Measurements from ENCODE around the gene HAUS1.

Gene HAUS1

GRCh38 chr18:46104128-46104911 lies at the start of gene HAUS1:
Gene HAUS1 (plus strand): TSS chr18:46104385. CDS start chr18:46104412, 27 bp downstream.
- Histone ChIP-seq H3K9me3 (no peaks in the 10 kb centered on the region), H3K4me2 (peak within 1 kb of the TSS; percentile 84), H3K9ac (peak within 1 kb of the TSS; percentile 87), H3K36me3 (peaks cover 31% of the 10 kb centered on the region), H3K27ac (peak within 1 kb of the TSS; percentile 88), H3K4me1 (peaks cover 43% of the 10 kb centered on the region), H3K27me3 (no peaks in the 10 kb centered on the region), H3K4me3 (peak within 1 kb of the TSS; percentile 94), H4K20me1 (no peaks in the 10 kb centered on the region)
- TF ChIP-seq Cebpa-rat (IDR thresholded peaks at IDR 0.05), result no peak

- 0 out of 2 replicates have a peak overlapping the region, but pooled peaks have one; percentile 1 for H3K27ac ChIP-seq
- H3K4me1 ChIP-seq, result peaks cover 15% of the 10 kb centered on the region
- H3K9ac ChIP-seq, result peak overlapping the region; percentile 13; the same call in 1 of the 2 replicates
- peak overlapping the region; percentile 54 for H3K4me2 ChIP-seq
- H3K36me3 ChIP-seq, result no peaks in the 10 kb centered on the region
- H4K20me1 ChIP-seq, result no peaks in the 10 kb centered on the region
- no peaks in the 10 kb centered on the region for H3K9me3 ChIP-seq
- TF ChIP-seq Cebpa-rat (IDR thresholded peaks at IDR 0.05), result no peak
- no peaks in the 10 kb centered on the region for H3K27me3 ChIP-seq
- H3K4me3 ChIP-seq, result no peak overlapping the region
Observed at GRCh38 chr18:46054956-46055837, 49.0 kb upstream of the HAUS1 start.

- Histone ChIP-seq H3K36me3 (no peaks in the 10 kb centered on the region), H3K4me2 (peak overlapping the region; percentile 54), H4K20me1 (no peaks in the 10 kb centered on the region), H3K9me3 (no peaks in the 10 kb centered on the region), H3K4me3 (no peak overlapping the region), H3K4me1 (peaks cover 15% of the 10 kb centered on the region), H3K9ac (peak overlapping the region; percentile 13; the same call in 1 of the 2 replicates), H3K27ac (0 out of 2 replicates have a peak overlapping the region, but pooled peaks have one; percentile 1), H3K27me3 (no peaks in the 10 kb centered on the region)
- TF ChIP-seq Cebpa-rat (IDR thresholded peaks at IDR 0.05), result no peak
Observed at GRCh38 chr18:46055838-46056230, 48.4 kb upstream of the HAUS1 start.

GRCh38 chr18:46060359-46060841 lies 43.8 kb upstream of the HAUS1 start:
- no peak overlapping the region for H3K4me3 ChIP-seq
- H3K9me3 ChIP-seq, result no peaks in the 10 kb centered on the region
- no peak overlapping the region for H3K4me2 ChIP-seq
- H3K9ac ChIP-seq, result no peak overlapping the region
- H4K20me1 ChIP-seq, result no peaks in the 10 kb centered on the region
- TF ChIP-seq Cebpa-rat (IDR thresholded peaks at IDR 0.05), result no peak
- no peaks in the 10 kb centered on the region for H3K36me3 ChIP-seq
- peaks cover 10% of the 10 kb centered on the region for H3K4me1 ChIP-seq
- H3K27me3 ChIP-seq, result no peaks in the 10 kb centered on the region
- H3K27ac ChIP-seq, result no peak overlapping the region

GRCh38 chr18:46061387-46061786 lies 42.8 kb upstream of the HAUS1 start:
- Histone ChIP-seq H3K4me3 (no peak overlapping the region), H3K27me3 (no peaks in the 10 kb centered on the region), H3K9me3 (no peaks in the 10 kb centered on the region), H3K4me2 (no peak overlapping the region), H3K36me3 (no peaks in the 10 kb centered on the region), H3K4me1 (peaks cover under 1% of the 10 kb centered on the region; the same call in 1 of the 2 replicates), H3K9ac (no peak overlapping the region), H4K20me1 (no peaks in the 10 kb centered on the region), H3K27ac (no peak overlapping the region)
- TF ChIP-seq Cebpa-rat (IDR thresholded peaks at IDR 0.05), result no peak

GRCh38 chr18:46061796-46062195 lies 42.4 kb upstream of the HAUS1 start:
- Histone ChIP-seq H3K4me2 (no peak overlapping the region), H3K27ac (no peak overlapping the region), H4K20me1 (no peaks in the 10 kb centered on the region), H3K27me3 (no peaks in the 10 kb centered on the region), H3K4me3 (no peak overlapping the region), H3K9ac (no peak overlapping the region), H3K36me3 (no peaks in the 10 kb centered on the region), H3K9me3 (no peaks in the 10 kb centered on the region), H3K4me1 (no peaks in the 10 kb centered on the region)
- no peak for TF ChIP-seq Cebpa-rat (IDR thresholded peaks at IDR 0.05)

GRCh38 chr18:46062781-46063180 lies 41.4 kb upstream of the HAUS1 start:
- Histone ChIP-seq H3K9ac (no peak overlapping the region), H3K27me3 (no peaks in the 10 kb centered on the region), H3K4me2 (no peak overlapping the region), H4K20me1 (no peaks in the 10 kb centered on the region), H3K36me3 (no peaks in the 10 kb centered on the region), H3K27ac (no peak overlapping the region), H3K4me1 (no peaks in the 10 kb centered on the region), H3K4me3 (no peak overlapping the region), H3K9me3 (no peaks in the 10 kb centered on the region)
- no peak for TF ChIP-seq Cebpa-rat (IDR thresholded peaks at IDR 0.05)

GRCh38 chr18:46067438-46068007 lies 36.7 kb upstream of the HAUS1 start:
- Histone ChIP-seq H3K4me3 (no peak overlapping the region), H4K20me1 (peaks cover 18% of the 10 kb centered on the region), H3K36me3 (no peaks in the 10 kb centered on the region), H3K27me3 (peaks cover 27% of the 10 kb centered on the region), H3K9me3 (no peaks in the 10 kb centered on the region), H3K4me1 (peaks cover 17% of the 10 kb centered on the region; the same call in 1 of the 2 replicates), H3K27ac (no peak overlapping the region), H3K9ac (no peak overlapping the region), H3K4me2 (no peak overlapping the region)
- no peak for TF ChIP-seq Cebpa-rat (IDR thresholded peaks at IDR 0.05)

- no peak overlapping the region for H3K27ac ChIP-seq
- peaks cover 29% of the 10 kb centered on the region for H4K20me1 ChIP-seq
- TF ChIP-seq Cebpa-rat (IDR thresholded peaks at IDR 0.05), result no peak
- H3K4me1 ChIP-seq, result peaks cover 17% of the 10 kb centered on the region; the same call in 1 of the 2 replicates
- no peak overlapping the region for H3K9ac ChIP-seq
- H3K36me3 ChIP-seq, result 0 out of 2 replicates have a peak, but pooled peaks cover 5% of the 10 kb centered on the region
- H3K27me3 ChIP-seq, result peaks cover 36% of the 10 kb centered on the region
- H3K9me3 ChIP-seq, result no peaks in the 10 kb centered on the region
- no peak overlapping the region for H3K4me2 ChIP-seq
- H3K4me3 ChIP-seq, result no peak overlapping the region
Observed at GRCh38 chr18:46068763-46069162, 35.4 kb upstream of the HAUS1 start.

Measured in BLaER1 (cell line).